MM.1S (cell line): Measurements from ENCODE around the gene LAMC1.
"Not testable (repeated sequence)": the region's sequence is repeated elsewhere in the genome, so short reads cannot be mapped to it uniquely, and the experiment has no call there.

Source experiments
- DNase-seq: peaks from one replicate; pipeline ENCODE4 v3.0.0-alpha.2; 2015
- H2AFZ ChIP-seq: fragments of 300-600 bp; sonication (generic); 2 replicates; pipeline ENCODE4 v1.6.0; 2016; ENCODE audit warnings: antibody characterized with exemption, low read length
- H3F3A ChIP-seq: fragments of 300-600 bp; sonication (generic); 2 replicates; pipeline ENCODE4 v1.6.1; 2016; ENCODE audit warnings: mild to moderate bottlenecking, antibody characterized with exemption, low read length, moderate library complexity, mixed read lengths; ENCODE audit not compliant: insufficient read depth
- H3K27ac ChIP-seq: fragments of 300-600 bp; sonication (generic); 2 replicates; pipeline ENCODE4 v1.5.1; 2016; ENCODE audit warnings: mild to moderate bottlenecking, low read length
- H3K27me3 ChIP-seq: fragments of 300-600 bp; sonication (generic); replicated peaks from 2 replicates; pipeline ENCODE4 v1.6.0; 2016; ENCODE audit warnings: low read length; ENCODE audit not compliant: insufficient read depth
- H3K36me3 ChIP-seq: fragments of 300-600 bp; sonication (generic); replicated peaks from 2 replicates; pipeline ENCODE4 v1.6.1; 2016; ENCODE audit warnings: mild to moderate bottlenecking, low read length, mixed read lengths; ENCODE audit not compliant: insufficient read depth
- H3K4me1 ChIP-seq: fragments of 300-600 bp; sonication (generic); 2 replicates; pipeline ENCODE4 v1.6.1; 2016; ENCODE audit warnings: low read length, mixed read lengths
- H3K4me2 ChIP-seq: fragments of 300-600 bp; sonication (generic); 2 replicates; pipeline ENCODE4 v1.6.0; 2016; ENCODE audit warnings: low read depth, low read length
- H3K4me3 ChIP-seq: fragments of 300-600 bp; sonication (generic); 2 replicates; pipeline ENCODE4 v1.5.1; 2016; ENCODE audit warnings: low read length, mixed read lengths
- H3K79me2 ChIP-seq: fragments of 300-600 bp; sonication (generic); 2 replicates; pipeline ENCODE4 v1.6.1; 2016; ENCODE audit warnings: mixed run types, low read length, mixed read lengths
- H3K9ac ChIP-seq: fragments of 300-600 bp; sonication (generic); 2 replicates; pipeline ENCODE4 v1.6.1; 2016; ENCODE audit warnings: low read length, mixed read lengths
- H3K9me2 ChIP-seq: fragments of 300-600 bp; sonication (generic); replicated peaks from 2 replicates; pipeline ENCODE4 v1.6.1; 2016; ENCODE audit warnings: mild to moderate bottlenecking, low read length, mixed read lengths; ENCODE audit not compliant: insufficient read depth
- H3K9me3 ChIP-seq: fragments of 300-600 bp; sonication (generic); replicated peaks from 2 replicates; pipeline ENCODE4 v1.6.1; 2016; ENCODE audit warnings: mild to moderate bottlenecking, low read length, mixed read lengths; ENCODE audit not compliant: insufficient read depth
- H4K20me1 ChIP-seq: fragments of 300-600 bp; sonication (generic); 2 replicates; pipeline ENCODE4 v1.6.1; 2016; ENCODE audit warnings: mild to moderate bottlenecking, low read length, moderate library complexity, mixed read lengths; ENCODE audit not compliant: insufficient read depth
- EZH2 ChIP-seq: fragments of 300-600 bp; sonication (generic); optimal IDR thresholded peaks from 2 replicates; pipeline ENCODE3; 2017; ENCODE audit warnings: low read depth, mild to moderate bottlenecking, antibody characterized with exemption, low read length, mixed read lengths
- EZH2phosphoT487 ChIP-seq: fragments of 300-600 bp; sonication (generic); IDR thresholded peaks from 2 replicates; pipeline ENCODE4 v1.6.1; 2018; ENCODE audit warnings: antibody characterized with exemption, low read length
- TF ChIP-seq, protein P1 (sequence below): fragments of 300-600 bp; sonication (generic); IDR thresholded peaks from 2 replicates; pipeline ENCODE4 v1.5.1; 2016; ENCODE audit warnings: antibody characterized with exemption, low read length, mixed read lengths

The LAMC1 gene

DNA sequence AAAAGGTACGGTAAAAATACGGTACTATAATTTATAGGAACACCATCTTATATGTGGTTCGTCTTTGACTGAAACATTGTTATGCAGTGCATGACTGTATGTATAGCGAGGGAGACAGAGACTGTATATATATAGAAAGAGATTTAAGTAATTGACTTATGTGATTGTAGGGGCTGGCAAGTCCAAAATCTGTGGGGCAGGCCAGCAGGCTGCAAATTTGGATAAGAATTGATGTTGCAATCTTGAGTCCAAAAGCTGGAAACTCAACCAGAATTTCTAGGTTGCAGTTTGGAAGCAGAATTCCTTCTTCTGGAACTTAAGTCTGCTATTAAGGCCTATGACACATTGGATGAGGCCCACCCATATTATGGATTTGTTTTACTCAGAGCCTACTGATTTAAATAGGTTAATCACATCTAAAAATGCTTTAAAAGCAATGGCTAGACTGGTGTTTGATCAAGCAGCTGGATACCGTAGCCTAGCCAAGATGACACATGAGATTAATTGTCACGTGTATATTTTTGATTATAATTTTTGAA is 42.0 kb downstream of the LAMC1 start:
- Histone ChIP-seq H3K4me2 (no peak overlapping the region), H2AFZ (no peak overlapping the region), H3K4me3 (no peak overlapping the region), H3F3A (no peaks in the 10 kb centered on the region; the same call in 1 of the 2 replicates), H3K27ac (no peak overlapping the region), H4K20me1 (no peaks in the 10 kb centered on the region), H3K79me2 (no peaks in the 10 kb centered on the region), H3K27me3 (no peaks in the 10 kb centered on the region), H3K9ac (no peak overlapping the region), H3K9me2 (no peaks in the 10 kb centered on the region), H3K9me3 (no peaks in the 10 kb centered on the region), H3K36me3 (no peaks in the 10 kb centered on the region), H3K4me1 (peaks cover 36% of the 10 kb centered on the region)
- DNase-seq = no peak
- TF ChIP-seq, protein P1, sequence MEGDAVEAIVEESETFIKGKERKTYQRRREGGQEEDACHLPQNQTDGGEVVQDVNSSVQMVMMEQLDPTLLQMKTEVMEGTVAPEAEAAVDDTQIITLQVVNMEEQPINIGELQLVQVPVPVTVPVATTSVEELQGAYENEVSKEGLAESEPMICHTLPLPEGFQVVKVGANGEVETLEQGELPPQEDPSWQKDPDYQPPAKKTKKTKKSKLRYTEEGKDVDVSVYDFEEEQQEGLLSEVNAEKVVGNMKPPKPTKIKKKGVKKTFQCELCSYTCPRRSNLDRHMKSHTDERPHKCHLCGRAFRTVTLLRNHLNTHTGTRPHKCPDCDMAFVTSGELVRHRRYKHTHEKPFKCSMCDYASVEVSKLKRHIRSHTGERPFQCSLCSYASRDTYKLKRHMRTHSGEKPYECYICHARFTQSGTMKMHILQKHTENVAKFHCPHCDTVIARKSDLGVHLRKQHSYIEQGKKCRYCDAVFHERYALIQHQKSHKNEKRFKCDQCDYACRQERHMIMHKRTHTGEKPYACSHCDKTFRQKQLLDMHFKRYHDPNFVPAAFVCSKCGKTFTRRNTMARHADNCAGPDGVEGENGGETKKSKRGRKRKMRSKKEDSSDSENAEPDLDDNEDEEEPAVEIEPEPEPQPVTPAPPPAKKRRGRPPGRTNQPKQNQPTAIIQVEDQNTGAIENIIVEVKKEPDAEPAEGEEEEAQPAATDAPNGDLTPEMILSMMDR = no peak
- TF ChIP-seq EZH2phosphoT487 (no peak), EZH2 (no peak)

DNA sequence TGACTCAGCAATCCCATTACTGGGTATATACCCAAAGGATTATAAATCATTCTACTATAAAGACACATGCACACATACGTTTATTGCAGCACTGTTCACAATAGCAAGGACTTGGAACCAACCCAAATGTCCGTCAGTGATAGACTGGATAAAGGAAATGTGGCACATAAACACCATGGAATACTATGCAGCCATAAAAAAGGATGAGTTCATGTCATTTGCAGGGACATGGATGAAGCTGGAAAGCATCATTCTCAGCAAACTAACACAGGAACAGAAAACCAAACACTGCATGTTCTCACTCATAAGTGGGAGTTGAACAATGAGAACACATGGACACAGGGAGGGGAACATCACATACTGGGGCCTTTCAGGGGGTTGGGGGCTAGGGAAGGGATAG is 43.2 kb downstream of the LAMC1 start:
- not testable (repeated sequence) for H3K27me3 ChIP-seq, H3K27ac ChIP-seq, H3K36me3 ChIP-seq, DNase-seq, H3K4me3 ChIP-seq, H2AFZ ChIP-seq, H3F3A ChIP-seq, H3K9ac ChIP-seq, H3K9me3 ChIP-seq, H3K9me2 ChIP-seq, H3K4me2 ChIP-seq, H3K79me2 ChIP-seq, H4K20me1 ChIP-seq
- H3K4me1 ChIP-seq = peaks cover 37% of the 10 kb centered on the region

DNA sequence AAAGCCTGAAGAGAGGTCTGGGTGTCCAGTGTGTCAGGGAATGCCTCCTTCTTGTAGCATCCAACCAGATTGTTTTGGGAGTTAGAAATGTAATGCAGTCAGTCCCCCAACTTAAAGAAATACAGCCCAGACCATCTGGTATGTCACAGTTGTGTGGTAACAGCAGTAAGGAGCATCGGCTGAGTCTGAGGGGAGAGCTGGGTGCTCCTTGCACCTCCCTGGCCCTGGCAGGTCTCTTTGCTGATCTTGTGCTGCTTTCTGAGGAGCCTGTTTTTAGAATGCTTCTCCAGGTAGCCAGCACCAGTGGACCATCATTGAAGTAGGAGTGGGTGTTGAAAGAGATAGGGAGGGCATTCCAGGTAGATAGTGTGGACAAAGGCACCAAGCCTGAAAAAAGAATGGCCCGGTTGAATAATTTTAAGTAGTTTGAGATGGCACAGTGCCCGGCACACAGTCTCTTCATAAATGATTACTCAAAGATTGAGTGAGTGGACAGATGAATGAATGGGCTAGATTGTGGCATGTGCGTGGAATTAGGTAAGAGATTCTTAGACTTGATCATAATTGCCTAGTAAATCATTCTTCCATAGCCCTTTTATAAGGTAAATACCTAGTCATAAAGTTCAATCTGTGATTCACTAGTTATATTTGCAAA is 46.5 kb downstream of the LAMC1 start:
- Histone ChIP-seq H3K27me3 (no peaks in the 10 kb centered on the region), H3K9me3 (no peaks in the 10 kb centered on the region), H3K9me2 (no peaks in the 10 kb centered on the region), H3K27ac (no peak overlapping the region), H3K36me3 (no peaks in the 10 kb centered on the region), H3K4me1 (peaks cover 33% of the 10 kb centered on the region), H3K4me2 (no peak overlapping the region), H2AFZ (no peak overlapping the region), H3K4me3 (no peak overlapping the region), H3F3A (peaks cover 19% of the 10 kb centered on the region), H4K20me1 (no peaks in the 10 kb centered on the region), H3K9ac (no peak overlapping the region), H3K79me2 (no peaks in the 10 kb centered on the region)
- no peak for DNase-seq
- TF ChIP-seq EZH2phosphoT487 (no peak), EZH2 (no peak)
- TF ChIP-seq, protein P1 = no peak

DNA sequence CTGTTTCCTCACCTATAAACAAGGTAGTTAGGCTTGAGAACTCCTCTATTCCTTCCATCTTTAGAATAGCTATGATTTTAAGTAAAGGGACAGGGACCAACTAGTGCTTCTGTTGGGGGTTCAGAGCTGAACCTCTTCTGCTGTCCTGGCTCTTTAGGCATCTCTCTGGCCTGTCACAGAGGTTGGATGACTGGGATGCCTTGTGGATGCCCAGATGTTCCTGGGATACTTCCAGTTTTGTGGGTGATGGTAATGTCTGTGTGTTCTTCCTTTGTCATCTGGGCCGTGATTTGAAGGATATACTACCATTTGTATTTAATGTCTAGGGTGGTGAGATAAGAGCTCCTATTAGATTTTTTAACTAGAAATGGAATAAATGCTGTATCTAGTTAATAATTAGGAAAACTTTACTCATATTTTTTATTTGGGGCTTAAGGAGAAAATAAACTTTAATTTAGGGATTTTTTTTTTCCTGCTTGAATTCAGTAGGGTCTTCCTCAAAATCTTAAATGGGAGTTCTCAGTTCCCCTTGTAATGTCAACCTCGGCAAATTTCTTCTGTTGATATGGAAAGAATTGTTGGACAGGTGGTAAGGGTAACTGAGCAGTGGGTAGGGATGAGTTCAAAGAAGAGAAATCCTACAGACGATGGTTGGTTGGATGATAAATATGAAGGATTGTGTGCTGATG is 47.2 kb downstream of the LAMC1 start:
- H3K4me3 ChIP-seq = no peak overlapping the region
- no peaks in the 10 kb centered on the region for H3K27me3 ChIP-seq
- H3K4me1 ChIP-seq = peaks cover 33% of the 10 kb centered on the region
- peak overlapping the region; percentile 60 for H3K4me2 ChIP-seq
- no peaks in the 10 kb centered on the region for H4K20me1 ChIP-seq
- H3K79me2 ChIP-seq = no peaks in the 10 kb centered on the region
- H3F3A ChIP-seq = peaks cover 19% of the 10 kb centered on the region
- H3K9ac ChIP-seq = no peak overlapping the region
- H3K27ac ChIP-seq = peak overlapping the region; percentile 64; the same call in 1 of the 2 replicates
- no peaks in the 10 kb centered on the region for H3K9me2 ChIP-seq
- H2AFZ ChIP-seq = no peak overlapping the region
- DNase-seq = no peak
- H3K36me3 ChIP-seq = no peaks in the 10 kb centered on the region
- H3K9me3 ChIP-seq = no peaks in the 10 kb centered on the region
- no peak for TF ChIP-seq EZH2
- TF ChIP-seq EZH2phosphoT487 = no peak
